Erythroblast (primary cell): ENCODE measurements around the gene BIRC5.

Source experiments
- GATA1 ChIP-seq: IDR thresholded peaks from 2 replicates; pipeline ENCODE4 v1.6.1; 2011; ENCODE audit warnings: low read depth, mild to moderate bottlenecking, control low read depth, low read length, moderate library complexity
- POLR2A ChIP-seq: IDR thresholded peaks from 2 replicates; pipeline ENCODE4 v1.6.1; 2011; ENCODE audit warnings: mild to moderate bottlenecking, low read length

DNA sequence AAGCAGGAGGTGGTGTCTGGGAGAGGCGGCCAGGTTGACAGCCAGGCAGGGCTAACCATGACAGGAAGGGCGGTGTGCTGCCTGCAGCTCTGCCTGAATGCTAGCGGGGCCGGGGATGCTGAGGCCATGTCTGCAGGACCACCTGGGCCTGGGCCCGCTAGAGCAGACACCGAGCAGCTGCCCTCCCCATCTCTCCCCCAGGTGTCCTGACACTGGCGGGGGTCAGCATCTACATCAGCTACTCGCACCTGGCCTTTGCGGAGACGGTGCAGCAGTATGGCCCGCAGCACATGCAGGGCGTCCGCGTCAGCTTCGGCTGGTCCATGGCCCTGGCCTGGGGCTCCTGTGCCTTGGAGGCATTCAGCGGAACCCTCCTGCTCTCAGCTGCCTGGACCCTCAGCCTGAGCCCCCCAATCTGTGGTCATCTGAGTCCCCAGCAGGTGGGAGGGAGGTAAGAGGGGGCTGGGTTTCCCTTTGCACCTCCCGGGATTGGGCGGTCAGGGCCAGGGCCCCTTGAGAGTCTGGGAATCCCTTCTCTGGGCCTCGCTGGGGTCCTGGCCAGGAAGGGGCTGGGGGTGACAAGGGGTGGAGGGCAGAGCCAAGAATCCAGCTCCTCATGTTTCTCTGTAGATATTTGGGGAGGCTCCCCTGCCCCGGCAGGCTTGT lies 24.9 kb downstream of the BIRC5 start:
- TF ChIP-seq POLR2A (no peak), GATA1 (no peak)
